ENCODE results near the gene FBLL1.
"Not testable (repeated sequence)": the region's sequence is repeated elsewhere in the genome, so short reads cannot be mapped to it uniquely, and the experiment has no call there.

FBLL1 gene

GRCh38 chr5:168528521-168529373, at the start of gene FBLL1:
TSS of gene FBLL1 (plus strand) at chr5:168529305. CDS start at chr5:168529505, 200 bp downstream.
- no peak for DNase-seq

- no peak for DNase-seq
These were observed 48.5 kb upstream of the FBLL1 start for GRCh38 chr5:168480601-168481000.

- DNase-seq = peak; percentile 50
These were observed 47.7 kb upstream of the FBLL1 start for GRCh38 chr5:168481330-168481788.

DNA sequence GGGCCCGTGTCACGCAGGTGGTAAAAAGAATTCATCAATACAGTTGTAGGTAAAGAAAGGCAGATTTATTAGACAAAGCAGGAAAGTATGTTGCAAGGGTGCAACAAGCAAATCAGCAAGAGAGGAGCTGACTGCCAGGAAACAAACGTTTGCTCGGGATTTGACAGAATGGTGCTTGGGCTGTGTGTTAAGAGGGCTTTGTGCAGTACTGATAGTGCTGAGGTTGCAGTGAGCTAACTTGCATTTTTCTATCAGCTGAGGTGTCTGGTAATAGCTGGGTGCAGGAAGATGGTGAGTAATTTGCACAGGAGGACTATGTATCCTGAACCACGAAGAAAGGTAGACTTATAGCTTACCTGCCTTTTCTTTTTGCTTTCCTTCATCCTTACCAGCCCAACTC, 46.7 kb upstream of the FBLL1 start:
- DNase-seq = peak; percentile 38

DNA sequence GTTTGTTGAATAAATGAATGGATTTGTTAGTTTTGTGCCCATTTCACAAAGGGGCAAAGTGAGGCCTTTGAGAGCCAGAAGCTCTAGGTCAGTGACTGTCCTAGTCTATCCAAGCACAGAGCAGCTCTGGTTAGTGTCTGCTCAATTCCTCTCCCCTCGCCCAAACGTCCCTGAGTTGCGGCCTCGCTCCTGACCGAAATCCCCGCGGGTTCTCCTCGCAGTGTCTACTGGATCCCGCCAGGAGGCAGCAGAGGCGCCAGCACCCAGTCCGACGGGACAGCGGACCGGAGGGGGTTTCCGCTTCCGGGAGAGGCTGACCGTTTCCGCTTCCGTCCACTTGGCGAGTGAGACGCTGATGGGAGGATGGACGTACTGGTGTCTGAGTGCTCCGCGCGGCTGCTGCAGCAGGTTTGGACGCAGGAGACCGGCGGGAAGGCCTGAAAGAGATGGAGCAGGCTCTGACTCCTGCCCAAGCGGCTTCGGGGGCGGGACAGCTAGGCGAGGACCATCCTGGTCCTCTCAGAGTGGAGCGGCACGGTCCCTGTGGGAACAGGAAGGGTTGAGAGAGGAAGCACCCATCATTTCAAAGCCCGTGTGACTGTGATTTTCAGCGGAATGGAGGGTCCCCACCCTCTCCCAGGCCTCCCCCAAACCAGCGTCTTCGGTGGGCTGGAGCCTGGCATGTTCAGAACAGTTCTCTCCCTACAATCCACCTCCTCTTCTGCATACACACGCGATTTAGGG, 42.8 kb upstream of the FBLL1 start, which contains the start of gene RARS1:
RARS1 (plus strand) TSS at position 336 of the 744 bp plus-strand sequence; CDS start at position 364, 28 bp downstream.
- peak; percentile 90 for DNase-seq

GRCh38 chr5:168489059-168489458, 40.0 kb upstream of the FBLL1 start:
- DNase-seq = no peak

DNA sequence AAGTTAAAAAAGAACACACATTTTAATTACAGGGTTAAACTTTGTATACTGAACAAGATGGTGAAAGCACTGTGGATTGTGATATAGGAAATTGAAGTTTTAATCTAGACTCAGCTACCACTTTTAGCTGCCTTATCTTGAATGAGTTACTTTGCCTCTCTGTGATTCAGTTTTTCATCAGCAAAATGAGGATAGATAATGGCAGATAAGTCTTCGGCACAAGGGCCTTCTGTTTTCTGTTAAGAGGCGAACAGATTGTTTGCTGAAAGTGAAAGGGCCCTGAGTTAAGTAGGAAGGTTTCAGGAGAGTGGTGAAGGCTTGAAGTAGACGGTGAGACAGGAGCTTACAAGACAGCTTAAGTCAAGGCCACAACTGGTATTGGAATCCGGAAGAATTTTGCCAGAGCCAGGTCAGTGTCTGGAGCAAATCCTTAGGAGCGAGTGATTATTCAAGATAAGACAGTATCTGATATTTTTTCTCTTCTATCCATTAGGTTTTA, 35.0 kb upstream of the FBLL1 start:
- DNase-seq = no peak

GRCh38 chr5:168502563-168503237, 26.4 kb upstream of the FBLL1 start:
- DNase-seq = no peak

DNA sequence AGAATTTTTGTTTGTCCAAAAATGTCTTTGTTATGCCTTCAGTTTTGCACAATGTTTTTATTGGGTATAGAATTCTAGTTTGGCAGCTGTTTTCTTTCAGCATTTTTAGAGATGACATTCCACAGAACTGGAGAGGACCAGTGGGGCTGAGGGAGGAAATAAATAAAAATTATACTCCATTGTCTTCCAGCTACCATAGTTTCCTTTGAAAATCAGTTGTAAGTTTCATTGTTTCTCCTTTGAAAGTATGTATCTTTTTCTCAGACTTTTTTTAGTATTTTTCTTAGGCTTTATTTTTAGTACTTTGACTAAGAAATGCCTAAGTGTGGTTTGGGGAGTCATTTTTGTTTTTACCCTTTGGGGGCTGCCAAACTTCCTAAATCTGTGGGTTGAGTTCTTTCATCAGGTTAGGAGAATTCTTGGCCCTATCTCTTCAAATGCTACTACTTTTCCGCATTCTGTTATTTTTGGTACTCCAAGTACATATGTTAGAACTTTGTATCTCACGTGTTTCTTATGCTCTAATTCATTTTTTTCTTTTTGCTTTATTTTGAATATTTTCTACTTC, 15.2 kb upstream of the FBLL1 start:
- no peak for DNase-seq

DNA sequence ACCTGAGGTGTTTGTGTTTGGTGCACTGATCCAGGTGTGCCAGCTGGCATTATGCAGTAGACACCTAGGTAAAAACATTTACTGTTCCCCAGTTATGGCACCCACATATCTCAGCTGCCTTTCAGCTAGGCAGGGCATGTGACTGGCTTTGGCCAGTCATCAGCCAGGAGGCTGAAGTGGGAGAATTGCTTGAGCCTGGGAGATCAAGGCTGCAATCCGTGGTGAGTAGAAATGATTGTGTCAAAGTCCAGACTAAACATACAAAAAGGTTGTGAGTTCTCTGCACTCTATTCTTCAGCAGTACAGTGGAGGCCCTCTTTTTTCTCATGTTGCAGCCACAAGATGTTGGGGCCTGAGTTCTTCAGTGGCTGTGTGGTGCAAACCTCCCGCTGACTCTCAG, 3.2 kb upstream of the FBLL1 start:
- no peak for DNase-seq

DNA sequence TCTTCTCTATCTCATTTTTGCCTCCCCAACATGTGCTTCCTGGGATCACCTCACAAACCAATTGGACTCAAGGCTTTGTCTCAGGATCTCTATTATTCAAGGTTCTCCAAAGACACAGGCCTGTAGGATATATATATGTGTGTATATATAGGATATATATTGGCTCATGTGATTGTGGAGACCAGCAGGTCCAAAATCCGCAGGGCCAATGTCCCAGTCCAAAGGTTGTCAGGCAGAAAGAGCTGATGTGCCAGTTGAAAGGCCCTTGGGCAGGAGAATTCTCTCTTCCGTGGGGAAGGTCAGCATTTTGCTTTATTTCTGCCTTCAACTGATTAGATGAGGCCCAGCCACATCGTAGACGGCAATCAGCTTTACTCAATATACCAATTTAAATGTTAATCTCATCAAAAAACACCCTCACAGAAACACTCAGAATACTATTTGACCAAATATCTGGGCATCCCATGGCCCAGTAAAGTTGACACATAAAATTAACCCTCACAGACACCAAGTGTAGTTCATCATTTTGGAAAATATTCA, 1.3 kb upstream of the FBLL1 start:
- no peak for DNase-seq

GRCh38 chr5:168529374-168530234, 499 bp downstream of the FBLL1 start:
- no peak for DNase-seq

- no peak for DNase-seq
These were observed 1.6 kb downstream of the FBLL1 start for GRCh38 chr5:168530621-168531150.

- no peak for DNase-seq
These were observed 2.1 kb downstream of the FBLL1 start for GRCh38 chr5:168531191-168531590.

- no peak for DNase-seq
These were observed 3.1 kb downstream of the FBLL1 start for GRCh38 chr5:168531987-168532864.

DNA sequence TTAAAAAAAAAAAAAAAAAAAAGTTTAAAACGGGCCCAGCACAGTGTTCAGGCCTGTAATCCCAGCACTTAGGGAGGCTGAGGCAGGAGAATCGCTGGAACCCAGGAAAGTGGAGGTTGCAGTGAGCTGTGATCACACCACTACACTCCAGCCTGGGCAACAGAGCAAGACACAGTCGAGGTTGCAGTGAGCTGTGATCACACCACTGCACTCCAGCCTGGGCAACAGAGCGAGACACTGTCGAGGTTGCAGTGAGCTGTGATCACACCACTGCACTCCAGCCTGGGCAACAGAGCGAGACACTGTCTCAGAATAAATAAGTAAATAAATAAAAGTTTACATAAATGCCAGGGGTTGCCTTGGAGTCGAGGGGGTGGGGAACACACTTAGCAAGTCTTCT, 5.2 kb downstream of the FBLL1 start:
- DNase-seq = not testable (repeated sequence)

DNA sequence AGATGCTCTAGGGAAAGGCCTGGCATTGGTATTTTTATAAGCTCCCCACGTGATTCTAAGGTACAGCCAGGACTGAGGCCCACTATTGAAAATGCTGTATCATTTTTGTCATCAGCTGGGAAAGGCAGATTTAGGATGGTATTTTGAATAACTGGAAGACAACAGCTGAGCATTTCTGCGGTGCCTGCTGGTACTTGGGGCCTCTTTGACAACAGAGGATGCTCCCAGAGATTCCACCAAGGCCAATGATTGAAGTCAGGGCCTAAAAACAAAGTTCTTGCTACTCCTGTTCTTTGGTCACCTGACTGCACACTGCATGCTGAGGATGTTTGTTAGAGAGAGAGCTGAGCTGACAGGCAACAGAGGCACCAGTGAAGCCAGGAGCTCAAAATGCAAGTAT, 8.1 kb downstream of the FBLL1 start:
- DNase-seq = no peak

GRCh38 chr5:168549554-168549953, 20.4 kb downstream of the FBLL1 start:
- no peak for DNase-seq

GRCh38 chr5:168550656-168551055, 21.6 kb downstream of the FBLL1 start:
- DNase-seq = no peak

GRCh38 chr5:168552146-168552545, 23.0 kb downstream of the FBLL1 start:
- DNase-seq = peak; percentile 71

Data from NCI-H226 (cell line).